HCT116 (cell line): Measurements from ENCODE around the gene PHF21B. TPM values are rescaled to one million over a fixed set of nuclear protein-coding genes. Genes with fewer than 3 reads are reported as not detected.
A peak's percentile ranks its signal among the peaks of the same experiment; 100 is the strongest.

Experiments
- ATAC-seq: fragments of 200-7000 bp; cut with Tn5 transposase; 2 replicates; pipeline ENCODE4 v1.9.1; 2020; ENCODE audit warnings: mild to moderate bottlenecking, moderate library complexity
- BruUV-seq: library from RNA; stranded (reverse); fragments of 400-500 nt; replicated peaks from 2 replicates; lab custom pipeline; 2021; lab: Mats Ljungman, UMichigan
- CTCF ChIA-PET: fragments of 300-600 bp; sonication (Branson Sonifier 250); formaldehyde crosslinking; loops from one replicate; lab custom pipeline; 2021; ENCODE audit warnings: antibody characterized with exemption; lab: Charles Lee
- POLR2A ChIA-PET: fragments of 300-600, 350-600 bp; sonication (Branson Sonifier 250); formaldehyde crosslinking; loops from one replicate; lab custom pipeline; 2021; ENCODE audit warnings: antibody characterized with exemption; lab: Charles Lee
- RAD21 ChIA-PET, 2 experiments: fragments of 300-600 bp; sonication (Branson Sonifier 250); formaldehyde crosslinking; loops; one replicate each; lab custom pipeline; 2023; ENCODE audit warnings: low total read pairs in 2 of 2; ENCODE audit not compliant: uncharacterized antibody in 2 of 2, unreplicated experiment in 2 of 2, low non-redundant PET in 1 of 2; lab: Charles Lee
- DNase-seq: peaks from one replicate; pipeline ENCODE4 v3.0.0-alpha.2; 2010; ENCODE audit warnings: low read depth, low spot score
- H2AFZ ChIP-seq: fragments of 200-600 bp; shearing (Covaris generic), sonication (generic); 2 replicates; pipeline ENCODE4 v1.6.1; 2017; ENCODE audit warnings: low read depth, mixed run types, mixed read lengths, antibody characterized with exemption, low read length; ENCODE audit not compliant: poor library complexity, severe bottlenecking
- H3K27ac ChIP-seq: 2 replicates; pipeline ENCODE4 v1.5.1; 2012; ENCODE audit warnings: low read depth, low read length
- H3K27me3 ChIP-seq: fragments of 200-600 bp; sonication (generic); 2 replicates; pipeline ENCODE4 v1.6.1; 2016; ENCODE audit warnings: mixed run types, low read length, mixed read lengths; ENCODE audit not compliant: insufficient read depth
- H3K36me3 ChIP-seq, 2 experiments: fragments of 200-500 bp in 1 of 2; fragments of 200-600 bp in 1 of 2; sonication (Bioruptor generic) in 1 of 2; sonication (generic) in 1 of 2; 2 replicates each; pipeline versions ENCODE4 v1.5.1 to v1.6.1; 2014 to 2016; ENCODE audit warnings: low read length in 2 of 2, inconsistent platforms in 1 of 2, mixed read lengths in 1 of 2, mixed run types in 1 of 2; ENCODE audit not compliant: insufficient read depth in 2 of 2, control insufficient read depth in 1 of 2
- H3K4me1 ChIP-seq, 2 experiments: fragments of 200-600 bp in 1 of 2; sonication (generic) in 1 of 2; 2 replicates each; pipeline versions ENCODE4 v1.5.1 to v1.6.1; 2012 to 2017; ENCODE audit warnings: low read length in 2 of 2, inconsistent platforms in 1 of 2, mild to moderate bottlenecking in 1 of 2, mixed read lengths in 1 of 2, mixed run types in 1 of 2, moderate library complexity in 1 of 2; ENCODE audit not compliant: insufficient read depth in 2 of 2, control insufficient read depth in 1 of 2
- H3K4me2 ChIP-seq: fragments of 200-600 bp; sonication (generic); 2 replicates; pipeline ENCODE4 v1.6.1; 2017; ENCODE audit warnings: mixed run types, low read length, mixed read lengths
- H3K4me3 ChIP-seq, 2 experiments: fragments of 200-600 bp in 1 of 2; sonication (generic) in 1 of 2; replicated peaks in 1 of 2; 2 replicates each; pipeline ENCODE4 v1.5.1; 2011 to 2016; ENCODE audit warnings: low read length in 2 of 2, control low read depth in 1 of 2, low read depth in 1 of 2, mild to moderate bottlenecking in 1 of 2, mixed read lengths in 1 of 2, mixed run types in 1 of 2
- H3K79me2 ChIP-seq: fragments of 200-600 bp; sonication (generic); 2 replicates; pipeline ENCODE4 v1.6.1; 2017; ENCODE audit warnings: mild to moderate bottlenecking, mixed run types, low read length, moderate library complexity, mixed read lengths; ENCODE audit not compliant: insufficient read depth
- H3K9ac ChIP-seq: fragments of 200-600 bp; sonication (generic); 2 replicates; pipeline ENCODE4 v1.6.1; 2016; ENCODE audit warnings: low read length, mixed read lengths
- H3K9me2 ChIP-seq: fragments of 200-600 bp; sonication (generic), shearing (Covaris generic); 2 replicates; pipeline ENCODE4 v1.6.1; 2017; ENCODE audit warnings: mixed run types, mild to moderate bottlenecking, moderate library complexity; ENCODE audit not compliant: insufficient read depth
- H3K9me3 ChIP-seq, 2 experiments: fragments of 200-500 bp in 1 of 2; fragments of 200-600 bp in 1 of 2; sonication (Bioruptor generic) in 1 of 2; sonication (generic) in 1 of 2; 2 replicates each; pipeline ENCODE4 v1.6.1; 2014 to 2017; ENCODE audit warnings: low read length in 2 of 2, mixed read lengths in 2 of 2, inconsistent platforms in 1 of 2, low read depth in 1 of 2, mild to moderate bottlenecking in 1 of 2, mixed run types in 1 of 2, moderate library complexity in 1 of 2; ENCODE audit not compliant: control insufficient read depth in 1 of 2, insufficient read depth in 1 of 2
- H4K20me1 ChIP-seq: fragments of 200-600 bp; sonication (generic), shearing (Covaris generic); 2 replicates; pipeline ENCODE4 v1.6.1; 2017; ENCODE audit warnings: mixed run types, mild to moderate bottlenecking, moderate library complexity; ENCODE audit not compliant: insufficient read depth
- CBX3 ChIP-seq: IDR thresholded peaks from 2 replicates; pipeline ENCODE4 v1.6.1; 2012; ENCODE audit warnings: low read depth
- CTCF ChIP-seq, 3 experiments: fragments of 200-600 bp in 1 of 3; sonication (generic) in 1 of 3; IDR thresholded peaks in 2 of 3; conservative IDR thresholded peaks in 1 of 3; 2 replicates each; pipeline ENCODE4 v1.5.1; 2012 to 2017; ENCODE audit warnings: low read depth in 2 of 3, low read length in 2 of 3, antibody characterized with exemption in 1 of 3, borderline replicate concordance in 1 of 3, control low read depth in 1 of 3, mild to moderate bottlenecking in 1 of 3, mixed read lengths in 1 of 3, mixed run types in 1 of 3, moderate library complexity in 1 of 3; ENCODE audit not compliant: insufficient read depth in 1 of 3
- ELF1 ChIP-seq: IDR thresholded peaks from 2 replicates; pipeline ENCODE4 v1.6.1; 2012; ENCODE audit warnings: low read depth, borderline replicate concordance
- EZH2 ChIP-seq: fragments of 200-600 bp; sonication (generic); IDR thresholded peaks from 2 replicates; pipeline ENCODE4 v1.6.1; 2017; ENCODE audit warnings: antibody characterized with exemption, mixed run types
- POLR2AphosphoS5 ChIP-seq: IDR thresholded peaks from 2 replicates; pipeline ENCODE4 v1.6.1; 2011; ENCODE audit warnings: mild to moderate bottlenecking, low read depth, low read length, moderate library complexity
- TCF7L2 ChIP-seq: IDR thresholded peaks from 2 replicates; pipeline ENCODE4 v1.7.0; 2011; ENCODE audit warnings: borderline replicate concordance, inconsistent platforms; ENCODE audit not compliant: insufficient read depth, insufficient read length; ENCODE audit errors: extremely low read depth
- YY1 ChIP-seq: IDR thresholded peaks from 2 replicates; pipeline ENCODE4 v1.6.1; 2011; ENCODE audit warnings: low read length, low read depth, moderate library complexity, mild to moderate bottlenecking; ENCODE audit not compliant: insufficient replicate concordance; ENCODE audit errors: extremely low read depth
- ZFX ChIP-seq: fragments of 450-650 bp; IDR thresholded peaks from 2 replicates; pipeline ENCODE4 v1.6.1; 2017
- intact Hi-C: fragments of 100-400 bp; cut with micrococcal nuclease; formaldehyde crosslinking; loops from 2 replicates; pipeline ENCODE4 v1.10.0; 2022
- total RNA-seq: library from RNA; stranded (reverse); gene quantifications from one replicate; pipeline ENCODE4 v1.2.1, GENCODE V29; 2021; ENCODE audit not compliant: unreplicated experiment
- TF ChIP-seq, protein P1 (sequence below): IDR thresholded peaks from 2 replicates; pipeline ENCODE4 v1.6.1; 2012; ENCODE audit warnings: low read depth

The PHF21B gene
- total RNA-seq, 1 experiment from 2014 or later: not detected

GRCh38 chr22:44869196-44869595 lies 140.6 kb downstream of the PHF21B start:
- H3K27me3 ChIP-seq: no peaks in the 10 kb centered on the region
- no TSS peak for BruUV-seq
- H3K4me3 ChIP-seq: no peak overlapping the region
- no peak for TF ChIP-seq YY1
- TF ChIP-seq ZFX: 0 out of 2 replicates have a peak, but pooled peaks have one; percentile 5
- H3K27ac ChIP-seq: no peak overlapping the region
- RAD21 ChIA-PET: no interaction called here
- intact Hi-C loops: no loop called here
- peaks cover 7 to 26% of the 10 kb centered on the region in 2 experiments for H3K4me1 ChIP-seq
- H3K36me3 ChIP-seq: no peaks in the 10 kb centered on the region
- DNase-seq (no peak), ATAC-seq (no peak)
- no peaks in the 10 kb centered on the region for H3K79me2 ChIP-seq
- H3K9me3 ChIP-seq: peaks cover 8 to 11% of the 10 kb centered on the region in 2 experiments; a peak in 2 of 4 replicates
- H3K9me2 ChIP-seq: no peaks in the 10 kb centered on the region
- no peak overlapping the region for H3K4me2 ChIP-seq
- POLR2A ChIA-PET: no interaction called here
- CTCF ChIA-PET: no interaction called here
- H2AFZ ChIP-seq: no peak overlapping the region
- H3K9ac ChIP-seq: no peak overlapping the region
- no peaks in the 10 kb centered on the region for H4K20me1 ChIP-seq

DNA sequence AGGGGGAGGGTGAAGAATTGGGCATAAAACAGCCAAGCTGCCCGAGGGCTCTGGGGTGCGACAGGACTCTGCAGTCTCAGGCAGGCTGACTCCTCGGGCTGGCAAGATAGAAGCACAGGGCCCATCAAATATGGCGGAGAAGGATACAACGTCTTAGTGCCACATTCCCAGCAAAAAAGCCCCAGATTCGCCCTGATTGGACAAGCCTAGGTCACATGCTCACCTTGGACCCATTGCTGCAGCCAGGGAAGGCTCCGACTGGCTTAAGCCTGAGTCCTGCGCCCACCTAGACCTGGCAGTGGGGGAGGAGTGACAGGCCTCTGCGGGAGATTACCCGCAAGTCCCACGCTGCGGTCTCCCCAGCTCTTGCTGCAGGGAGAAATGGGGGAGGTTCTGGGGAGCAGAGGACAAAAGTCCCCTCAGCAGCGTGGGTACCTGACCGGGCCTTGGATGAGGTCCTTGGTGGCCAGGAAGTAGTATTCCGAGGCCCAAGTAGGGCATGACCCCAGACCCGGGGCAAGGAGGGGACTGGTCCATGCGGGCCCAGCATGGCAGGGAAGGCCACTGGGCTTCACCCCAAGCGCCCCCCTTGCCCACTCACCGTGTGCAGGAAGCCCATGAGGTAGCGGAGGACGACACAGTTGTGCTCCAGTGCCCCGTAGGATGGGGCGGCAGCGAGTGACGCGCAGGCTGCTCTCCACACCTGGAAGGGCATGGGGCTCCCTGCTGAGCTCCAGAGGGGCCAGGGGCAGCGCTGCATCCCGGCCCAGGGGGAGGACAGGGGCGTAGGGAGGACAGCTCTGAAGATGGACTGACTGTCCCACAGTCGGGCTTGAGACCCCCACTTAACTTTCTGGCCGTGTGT lies 144.4 kb downstream of the PHF21B start:
- Histone ChIP-seq H3K4me3 (no peak overlapping the region), H3K27me3 (no peaks in the 10 kb centered on the region), H3K4me2 (no peak overlapping the region), H4K20me1 (no peaks in the 10 kb centered on the region), H3K9ac (no peak overlapping the region), H3K9me3 (no peaks in the 10 kb centered on the region), H3K36me3 (peaks cover 0 to 3% of the 10 kb centered on the region in 2 experiments; a peak in 1 of 4 replicates), H3K27ac (no peak overlapping the region), H3K79me2 (no peaks in the 10 kb centered on the region), H3K9me2 (no peaks in the 10 kb centered on the region), H3K4me1 (peaks cover 15 to 42% of the 10 kb centered on the region in 2 experiments), H2AFZ (no peak overlapping the region)
- BruUV-seq: no TSS peak
- DNase-seq (no peak), ATAC-seq (no peak)
- POLR2A ChIA-PET: no interaction called here
- TF ChIP-seq POLR2AphosphoS5: no peak
- TF ChIP-seq ELF1: no peak
- no peak for TF ChIP-seq EZH2
- no peak for TF ChIP-seq CTCF (IDR thresholded peaks at IDR 0.05 in 2 of 3, conservative IDR thresholded peaks at IDR 0.05 in 1 of 3; ENCODE audit: borderline replicate concordance in 1 of 3, insufficient read depth in 1 of 3, low read depth in 2 of 3, low read length in 2 of 3)
- TF ChIP-seq ZFX: no peak
- TF ChIP-seq, protein P1, sequence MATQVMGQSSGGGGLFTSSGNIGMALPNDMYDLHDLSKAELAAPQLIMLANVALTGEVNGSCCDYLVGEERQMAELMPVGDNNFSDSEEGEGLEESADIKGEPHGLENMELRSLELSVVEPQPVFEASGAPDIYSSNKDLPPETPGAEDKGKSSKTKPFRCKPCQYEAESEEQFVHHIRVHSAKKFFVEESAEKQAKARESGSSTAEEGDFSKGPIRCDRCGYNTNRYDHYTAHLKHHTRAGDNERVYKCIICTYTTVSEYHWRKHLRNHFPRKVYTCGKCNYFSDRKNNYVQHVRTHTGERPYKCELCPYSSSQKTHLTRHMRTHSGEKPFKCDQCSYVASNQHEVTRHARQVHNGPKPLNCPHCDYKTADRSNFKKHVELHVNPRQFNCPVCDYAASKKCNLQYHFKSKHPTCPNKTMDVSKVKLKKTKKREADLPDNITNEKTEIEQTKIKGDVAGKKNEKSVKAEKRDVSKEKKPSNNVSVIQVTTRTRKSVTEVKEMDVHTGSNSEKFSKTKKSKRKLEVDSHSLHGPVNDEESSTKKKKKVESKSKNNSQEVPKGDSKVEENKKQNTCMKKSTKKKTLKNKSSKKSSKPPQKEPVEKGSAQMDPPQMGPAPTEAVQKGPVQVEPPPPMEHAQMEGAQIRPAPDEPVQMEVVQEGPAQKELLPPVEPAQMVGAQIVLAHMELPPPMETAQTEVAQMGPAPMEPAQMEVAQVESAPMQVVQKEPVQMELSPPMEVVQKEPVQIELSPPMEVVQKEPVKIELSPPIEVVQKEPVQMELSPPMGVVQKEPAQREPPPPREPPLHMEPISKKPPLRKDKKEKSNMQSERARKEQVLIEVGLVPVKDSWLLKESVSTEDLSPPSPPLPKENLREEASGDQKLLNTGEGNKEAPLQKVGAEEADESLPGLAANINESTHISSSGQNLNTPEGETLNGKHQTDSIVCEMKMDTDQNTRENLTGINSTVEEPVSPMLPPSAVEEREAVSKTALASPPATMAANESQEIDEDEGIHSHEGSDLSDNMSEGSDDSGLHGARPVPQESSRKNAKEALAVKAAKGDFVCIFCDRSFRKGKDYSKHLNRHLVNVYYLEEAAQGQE: no peak
- TF ChIP-seq CBX3: no peak
- no peak for TF ChIP-seq TCF7L2
- intact Hi-C loops: no loop called here
- RAD21 ChIA-PET: no interaction called here
- CTCF ChIA-PET: no interaction called here
